GM08714 (cell line): ENCODE measurements around the gene PPP4R2.

Experiments used
- H3K4me3 ChIP-seq: fragments of 200-500 bp; sonication (Bioruptor generic); 2 replicates; pipeline ENCODE4 v1.5.1; 2014; ENCODE audit warnings: mild to moderate bottlenecking, low read length, inconsistent platforms
- ZNF274 ChIP-seq: IDR thresholded peaks from 2 replicates; pipeline ENCODE4 v1.6.1; 2012; ENCODE audit warnings: mild to moderate bottlenecking, low read depth, low read length

The PPP4R2 gene

GRCh38 chr3:72996473-72997333 is at the start of gene PPP4R2:
Gene PPP4R2, plus strand, starts transcription at chr3:72996811. Its CDS starts 227 bp downstream, at chr3:72997038.
- H3K4me3 ChIP-seq: peak within 1 kb of the TSS; percentile 98
- TF ChIP-seq ZNF274: no peak

GRCh38 chr3:72947715-72948490 is 48.7 kb upstream of the PPP4R2 start:
- TF ChIP-seq ZNF274: no peak
- H3K4me3 ChIP-seq: no peak overlapping the region

DNA sequence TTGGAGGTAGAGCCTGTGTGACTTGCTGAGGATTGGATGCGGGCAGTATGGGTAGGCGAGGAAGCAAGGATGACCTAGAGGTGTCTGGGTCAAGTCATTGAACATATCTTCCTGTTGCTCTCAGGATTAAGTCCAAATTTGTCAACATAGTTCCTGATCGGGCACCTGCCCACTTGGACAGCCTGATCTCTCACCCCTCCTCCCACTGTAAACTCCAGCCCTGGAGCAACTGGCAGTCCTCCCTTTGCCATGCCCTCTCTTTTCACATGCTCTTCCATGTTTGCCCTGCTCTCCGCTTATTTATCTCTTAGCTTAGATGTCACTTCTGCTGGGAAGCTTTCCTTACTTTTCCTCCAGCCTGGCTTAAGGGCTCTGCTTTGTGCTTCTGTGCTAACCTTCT is 47.6 kb upstream of the PPP4R2 start:
- TF ChIP-seq ZNF274: no peak
- no peak overlapping the region for H3K4me3 ChIP-seq

- no peak for TF ChIP-seq ZNF274
- no peak overlapping the region for H3K4me3 ChIP-seq
These were observed 46.2 kb upstream of the PPP4R2 start for GRCh38 chr3:72950372-72950771.

GRCh38 chr3:72950801-72951200 is 45.8 kb upstream of the PPP4R2 start:
- no peak for TF ChIP-seq ZNF274
- no peak overlapping the region for H3K4me3 ChIP-seq

DNA sequence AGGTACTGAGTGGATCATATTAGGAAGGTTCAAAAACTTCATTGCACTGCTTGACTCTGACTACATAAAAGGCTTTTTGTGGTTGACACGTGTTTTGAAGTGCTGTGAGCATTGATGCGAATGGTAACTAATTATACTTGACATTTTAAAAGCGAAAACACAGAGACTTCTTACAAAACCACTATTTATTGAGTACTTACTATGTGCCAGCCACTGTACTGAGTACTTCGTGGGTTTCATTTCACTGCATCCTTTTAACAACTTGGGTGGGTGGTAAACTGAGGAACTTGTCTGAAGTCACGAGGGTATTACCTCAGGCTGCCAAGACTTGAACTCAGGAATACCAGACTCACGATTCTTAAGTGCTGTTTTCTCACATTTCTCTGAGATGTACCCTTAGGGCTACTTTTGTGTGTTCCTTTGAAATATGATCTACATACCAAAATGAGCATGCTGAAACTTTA is 45.3 kb upstream of the PPP4R2 start:
- no peak overlapping the region for H3K4me3 ChIP-seq
- TF ChIP-seq ZNF274: no peak

GRCh38 chr3:72953325-72953956 is 43.2 kb upstream of the PPP4R2 start:
- H3K4me3 ChIP-seq: no peak overlapping the region
- no peak for TF ChIP-seq ZNF274

DNA sequence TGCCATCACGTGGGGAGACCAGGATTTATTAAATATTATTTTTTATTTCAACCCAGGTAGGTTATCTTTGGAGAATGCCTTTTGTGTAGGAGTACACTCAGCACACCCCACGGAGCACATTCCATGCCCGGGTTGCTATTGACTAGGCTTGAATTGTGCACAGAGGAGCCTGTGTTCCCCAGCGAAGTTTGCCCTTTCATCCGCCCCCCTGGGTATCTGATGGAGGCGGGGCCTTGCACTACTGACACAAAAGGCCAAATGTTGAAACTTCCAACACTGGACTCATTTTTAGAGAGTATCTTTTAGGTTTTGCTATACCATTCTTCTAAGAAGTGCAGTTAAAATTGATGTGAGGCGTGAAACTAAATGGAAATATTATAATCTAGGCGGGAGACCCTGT is 39.3 kb upstream of the PPP4R2 start:
- no peak overlapping the region for H3K4me3 ChIP-seq
- no peak for TF ChIP-seq ZNF274

DNA sequence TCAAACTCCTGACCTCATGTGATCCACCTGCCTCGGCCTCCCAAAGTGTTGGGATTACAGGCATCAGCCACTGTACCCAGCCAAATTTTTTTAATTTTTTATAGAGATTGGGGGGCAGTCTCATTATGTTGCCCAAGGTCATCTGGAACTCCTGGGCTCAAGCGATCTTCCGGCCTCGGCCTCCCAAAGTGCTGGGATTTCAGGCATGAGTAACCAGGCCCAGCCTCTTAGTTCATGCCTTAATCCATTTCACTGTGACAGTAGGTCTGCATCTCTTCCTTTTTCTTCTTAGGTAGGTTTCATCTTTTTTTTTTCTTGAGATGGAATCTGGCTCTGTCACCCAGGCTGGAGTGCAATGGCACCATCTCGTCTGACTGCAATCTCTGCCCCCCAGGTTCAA is 37.3 kb upstream of the PPP4R2 start:
- TF ChIP-seq ZNF274: no peak
- no peak overlapping the region for H3K4me3 ChIP-seq

DNA sequence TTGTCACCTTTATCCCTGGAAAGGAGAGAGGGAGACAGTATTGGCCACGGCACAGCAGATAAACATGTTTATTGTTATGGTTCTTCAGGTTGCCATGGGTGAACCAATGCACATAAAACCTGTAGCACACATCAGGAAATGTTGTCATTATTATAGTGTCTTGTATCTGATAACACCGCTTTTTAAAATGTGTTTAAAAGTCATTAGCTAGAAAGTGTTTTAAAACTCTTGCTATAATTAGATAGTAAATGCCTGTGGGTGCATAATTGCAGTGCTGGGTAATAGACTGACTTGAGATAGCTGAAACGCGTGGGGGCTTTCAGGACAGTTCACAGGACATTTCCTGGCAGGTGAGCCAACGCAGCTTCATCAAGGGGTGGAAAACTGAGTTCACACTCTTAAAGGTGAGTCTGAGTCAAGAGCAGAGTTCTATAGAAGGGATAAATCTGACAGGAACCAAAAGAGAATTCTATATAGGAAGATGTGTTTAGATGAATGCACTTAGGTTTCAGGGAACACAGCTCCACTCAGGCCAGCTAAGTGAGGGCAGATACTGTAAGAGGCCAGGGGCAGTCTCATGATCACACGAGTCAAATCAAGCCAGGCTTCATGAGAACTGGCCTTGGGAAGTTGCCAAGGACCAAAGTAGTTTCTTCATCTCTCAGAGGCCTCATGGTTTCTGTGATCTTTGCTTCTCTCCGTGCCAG is 35.6 kb upstream of the PPP4R2 start:
- no peak for TF ChIP-seq ZNF274
- H3K4me3 ChIP-seq: no peak overlapping the region

GRCh38 chr3:72961752-72962151 is 34.9 kb upstream of the PPP4R2 start:
- H3K4me3 ChIP-seq: no peak overlapping the region
- no peak for TF ChIP-seq ZNF274

DNA sequence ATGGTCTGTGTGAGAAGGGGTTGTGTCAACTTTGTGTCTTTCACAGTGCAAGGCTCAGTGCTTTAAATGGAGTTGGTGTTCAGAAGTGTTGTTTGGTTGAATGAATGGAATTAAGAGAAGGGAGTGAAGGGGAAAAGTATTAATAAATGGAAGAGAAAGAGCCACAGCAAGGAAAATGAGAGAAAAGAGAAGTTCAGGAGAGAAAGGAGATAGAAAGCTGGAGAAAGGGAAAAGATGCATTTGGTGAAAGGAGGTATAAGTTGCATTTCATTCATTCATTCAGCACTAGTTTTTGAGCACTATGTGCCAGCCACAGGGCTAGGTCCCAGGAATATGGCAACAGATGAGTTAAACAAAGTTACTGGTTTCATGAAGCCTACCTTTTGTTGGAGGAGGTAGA is 34.3 kb upstream of the PPP4R2 start:
- H3K4me3 ChIP-seq: no peak overlapping the region
- no peak for TF ChIP-seq ZNF274

DNA sequence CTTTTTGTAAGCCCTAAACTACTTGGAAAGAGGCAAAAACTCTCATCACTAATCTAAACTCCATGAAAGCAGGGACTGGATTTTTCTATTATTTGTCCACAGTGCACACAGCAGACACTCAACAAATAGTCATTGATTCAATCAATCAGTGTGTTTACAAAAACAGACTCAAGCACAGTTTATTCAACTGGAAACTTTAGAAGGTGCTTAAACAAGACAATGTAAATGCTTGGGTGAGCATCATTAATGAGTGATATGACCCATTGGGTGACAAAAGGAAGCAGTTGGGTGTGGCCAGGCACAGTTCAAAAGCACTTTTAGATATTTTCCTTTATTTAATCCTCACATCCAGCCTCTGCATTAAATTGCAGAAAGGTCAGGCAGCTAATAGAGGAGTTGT is 32.0 kb upstream of the PPP4R2 start:
- H3K4me3 ChIP-seq: no peak overlapping the region
- no peak for TF ChIP-seq ZNF274

DNA sequence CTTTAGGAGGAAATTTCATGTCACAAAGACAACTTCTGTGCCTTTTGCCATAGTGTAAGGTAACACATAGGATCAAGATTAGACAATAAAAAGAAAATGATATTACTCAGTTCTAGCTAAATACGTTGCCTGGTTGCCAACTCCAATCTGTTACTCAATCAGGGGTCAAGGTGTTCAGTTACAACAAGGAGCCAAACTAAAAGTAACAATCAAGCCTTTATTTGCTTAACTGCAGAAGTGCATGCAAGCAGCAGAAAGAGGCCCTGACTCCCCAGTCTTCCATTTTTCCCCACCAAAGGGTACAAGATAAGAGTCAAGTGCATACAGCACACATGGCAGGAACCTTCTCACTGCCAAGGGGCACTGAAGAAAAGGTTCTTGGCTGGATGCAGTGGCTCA is 28.3 kb upstream of the PPP4R2 start:
- TF ChIP-seq ZNF274: no peak
- no peak overlapping the region for H3K4me3 ChIP-seq

GRCh38 chr3:72969766-72970165 is 26.8 kb upstream of the PPP4R2 start:
- H3K4me3 ChIP-seq: no peak overlapping the region
- no peak for TF ChIP-seq ZNF274
